ENCODE results near the gene POLR1C. TPM values are rescaled to one million over a fixed set of nuclear protein-coding genes. Genes with fewer than 3 reads are reported as not detected.

POLR1C gene
- total RNA-seq, 6 donors from 2014 or later = 14.2 to 41.4 (median 24.5) TPM

DNA sequence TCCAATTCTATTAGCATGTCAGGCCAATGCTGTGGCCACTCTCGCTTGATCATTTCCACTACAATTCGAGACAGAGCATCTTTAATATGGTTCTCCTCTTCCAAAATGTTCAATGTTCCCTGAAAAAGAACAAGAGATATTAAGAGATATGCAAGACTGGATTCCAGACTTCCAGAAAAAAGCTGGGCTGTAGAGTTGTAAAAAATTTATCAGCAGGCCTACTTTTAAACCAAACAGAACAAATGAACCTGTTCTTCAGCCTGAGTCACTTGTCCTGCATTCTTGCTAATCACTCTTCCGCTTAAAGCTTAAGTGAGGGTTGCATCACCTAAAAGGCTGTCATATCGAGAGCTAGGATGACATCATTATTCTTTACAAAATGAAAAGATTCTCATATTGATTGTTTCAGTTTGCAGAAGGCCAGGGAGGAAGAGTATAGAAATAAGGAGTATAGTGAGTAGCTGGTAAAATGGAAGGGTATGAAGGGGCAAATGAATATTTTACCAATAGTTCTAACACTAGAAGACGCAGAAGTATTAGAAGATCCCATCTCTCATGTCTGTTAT lies 54.1 kb downstream of the POLR1C start:
- Histone ChIP-seq H3K36me3 (peaks cover 7 to 71% (median 42%) of the 10 kb centered on the region in 4 donors), H3K4me1 (peaks cover 8 to 13% (median 10%) of the 10 kb centered on the region in 4 donors), H3K27me3 (no peaks in the 10 kb centered on the region), H3K9me3 (no peaks in the 10 kb centered on the region), H3K27ac (no peak overlapping the region), H3K4me3 (no peak overlapping the region)
- TF ChIP-seq POLR2A (IDR thresholded peaks at IDR 0.05) = no peak
- TF ChIP-seq POLR2AphosphoS5 (IDR thresholded peaks at IDR 0.05) = no peak
- TF ChIP-seq EP300 (IDR thresholded peaks at IDR 0.05) = no peak
- DNase-seq (no peak), ATAC-seq (ENCODE audit: low FRiP score in 2 of 2) (no peak)
- WGBS, 2 donors = 78 to 79% methylated on average over 5 of the region's 5 CpGs

Small RNA genes lying within 50 kb of the gene (small RNA-seq; reads per million reads assigned to genes)
- 0 reads per million in 4 donors for gene RF00426
- 0 reads per million in 4 donors for gene RNU6-1113P

Other genes starting within 250 kb of the POLR1C start
- gene SLC22A7, start 218.8 kb upstream of the POLR1C start, total RNA-seq = not detected
- 1 to 10 TPM in 1 of 6 donors, not detected in 5; 1.5 TPM for gene CRIP3, start 208.3 kb upstream of the POLR1C start, total RNA-seq
- 10 to 100 TPM; 10.3 to 19.9 (median 15.3) TPM for gene ZNF318, start 147.4 kb upstream of the POLR1C start, total RNA-seq
- 10 to 100 TPM; 18.8 to 75.4 (median 34.2) TPM for gene ABCC10, start 89.5 kb upstream of the POLR1C start, total RNA-seq
- 1 to 10 TPM in 2 of 6 donors, under 1 TPM in 2, not detected in 2; 0.34 to 2.4 (median 1.2) TPM for gene DLK2, start 61.5 kb upstream of the POLR1C start, total RNA-seq
- gene TJAP1, start 39.5 kb upstream of the POLR1C start, total RNA-seq = 10 to 100 TPM; 22.2 to 57.6 (median 31.1) TPM
- 1 to 10 TPM in 5 of 6 donors, under 1 TPM in 1; 0.34 to 3.4 (median 2.5) TPM for gene LRRC73, start 6.7 kb upstream of the POLR1C start, total RNA-seq
- gene YIPF3, start 163 bp upstream of the POLR1C start, total RNA-seq = 100 to 1,000 TPM; 103 to 170 (median 125) TPM
- 10 to 100 TPM; 17.9 to 48.2 (median 25.1) TPM for gene XPO5, start 58.9 kb downstream of the POLR1C start, total RNA-seq
- 10 to 100 TPM in 5 of 6 donors, 1 to 10 TPM in 1; 9.1 to 27.5 (median 19.8) TPM for gene POLH, start 59.1 kb downstream of the POLR1C start, total RNA-seq
- 100 to 1,000 TPM in 1 of 6 donors, 10 to 100 TPM in 5; 41.3 to 128 (median 78.1) TPM for gene GTPBP2, start 112.2 kb downstream of the POLR1C start, total RNA-seq
- gene MAD2L1BP, start 118.8 kb downstream of the POLR1C start, total RNA-seq = 10 to 100 TPM; 16.8 to 66.4 (median 24.9) TPM
- gene RSPH9, start 127.9 kb downstream of the POLR1C start, total RNA-seq = 1 to 10 TPM in 5 of 6 donors, under 1 TPM in 1; 0.20 to 4.2 (median 2.1) TPM
- 10 to 100 TPM; 21.0 to 45.6 (median 33.4) TPM for gene MRPS18A, start 170.7 kb downstream of the POLR1C start, total RNA-seq

Data from upper lobe of left lung (tissue), 6 donors.